PC-3 (cell line): Measurements from ENCODE around the gene IL20RA. TPM values are rescaled to one million over a fixed set of nuclear protein-coding genes. Genes with fewer than 3 reads are reported as not detected.
"Not testable (repeated sequence)": the region's sequence is repeated elsewhere in the genome, so short reads cannot be mapped to it uniquely, and the experiment has no call there.

Experiments used
- ATAC-seq: fragments of 200-7000 bp; cut with Tn5 transposase; 2 replicates; pipeline ENCODE4 v1.9.1; 2020; ENCODE audit warnings: mild to moderate bottlenecking, moderate library complexity
- BruUV-seq: library from RNA; stranded (reverse); fragments of 400-500 nt; replicated peaks from 2 replicates; lab custom pipeline; 2021; lab: Mats Ljungman, UMichigan
- CTCF ChIA-PET: fragments of 300-600 bp; sonication (Branson Sonifier 250); formaldehyde crosslinking; loops from one replicate; lab custom pipeline; 2022; ENCODE audit warnings: antibody characterized with exemption; lab: Charles Lee
- POLR2A ChIA-PET: fragments of 300-600 bp; sonication (Branson Sonifier 250); formaldehyde crosslinking; loops from one replicate; lab custom pipeline; 2022; ENCODE audit warnings: antibody characterized with exemption; ENCODE audit not compliant: unreplicated experiment; lab: Charles Lee
- DNase-seq: peaks from one replicate; pipeline ENCODE4 v3.0.0-alpha.2; 2015
- H2AFZ ChIP-seq: fragments of 300-600 bp; sonication (generic); 2 replicates; pipeline ENCODE4 v1.6.0; 2016; ENCODE audit warnings: antibody characterized with exemption, low read length
- H3F3A ChIP-seq: fragments of 300-600 bp; sonication (generic); one replicate; pipeline ENCODE4 v1.6.0; 2017; ENCODE audit warnings: antibody characterized with exemption, low read length, control low read depth, mild to moderate bottlenecking; ENCODE audit not compliant: unreplicated experiment
- H3K27ac ChIP-seq: fragments of 300-600 bp; sonication (generic); 2 replicates; pipeline ENCODE4 v1.5.1; 2016; ENCODE audit warnings: mild to moderate bottlenecking, low read length
- H3K27me3 ChIP-seq: fragments of 300-600 bp; sonication (generic); 2 replicates; pipeline ENCODE4 v1.6.1; 2016; ENCODE audit warnings: low read length, mixed read lengths
- H3K36me3 ChIP-seq: fragments of 300-600 bp; sonication (generic); 2 replicates; pipeline ENCODE4 v1.6.1; 2016; ENCODE audit warnings: low read depth, mixed run types, low read length, mixed read lengths
- H3K4me1 ChIP-seq: fragments of 300-600 bp; sonication (generic); 2 replicates; pipeline ENCODE4 v1.5.1; 2016; ENCODE audit warnings: low read length; ENCODE audit not compliant: insufficient read depth
- H3K4me2 ChIP-seq: fragments of 300-600 bp; sonication (generic); 2 replicates; pipeline ENCODE4 v1.6.0; 2016; ENCODE audit warnings: low read length
- H3K4me3 ChIP-seq: fragments of 300-600 bp; sonication (generic); 2 replicates; pipeline ENCODE4 v1.5.1; 2016; ENCODE audit warnings: mild to moderate bottlenecking, low read length, mixed read lengths
- H3K79me2 ChIP-seq: fragments of 300-600 bp; sonication (generic); 2 replicates; pipeline ENCODE4 v1.6.1; 2017; ENCODE audit warnings: low read length, mixed read lengths
- H3K9ac ChIP-seq: fragments of 300-600 bp; sonication (generic); 2 replicates; pipeline ENCODE4 v1.6.0; 2016; ENCODE audit warnings: mild to moderate bottlenecking, low read length
- H3K9me2 ChIP-seq: fragments of 300-600 bp; sonication (generic); replicated peaks from 2 replicates; pipeline ENCODE4 v1.6.1; 2016; ENCODE audit warnings: mixed run types, low read length, mixed read lengths
- H3K9me3 ChIP-seq: fragments of 300-600 bp; sonication (generic); 2 replicates; pipeline ENCODE4 v1.6.1; 2016; ENCODE audit warnings: low read length, mixed read lengths
- H4K20me1 ChIP-seq: fragments of 300-600 bp; sonication (generic); 2 replicates; pipeline ENCODE4 v1.6.1; 2016; ENCODE audit warnings: low read length, mixed read lengths
- CTCF ChIP-seq: fragments of 300-600 bp; sonication (generic); conservative IDR thresholded peaks from 2 replicates; pipeline ENCODE4 v1.5.1; 2017; ENCODE audit warnings: antibody characterized with exemption, low read depth, mild to moderate bottlenecking, low read length
- EZH2 ChIP-seq: fragments of 300-600 bp; sonication (generic); IDR thresholded peaks from one replicate; pipeline ENCODE4 v1.6.1; 2017; ENCODE audit warnings: antibody characterized with exemption, mild to moderate bottlenecking, low read length; ENCODE audit not compliant: unreplicated experiment
- EZH2phosphoT487 ChIP-seq: fragments of 300-600 bp; sonication (generic); IDR thresholded peaks from 2 replicates; pipeline ENCODE4 v1.6.1; 2018; ENCODE audit warnings: mild to moderate bottlenecking, antibody characterized with exemption, low read length, borderline replicate concordance
- intact Hi-C: fragments of 100-400 bp; cut with micrococcal nuclease; formaldehyde crosslinking; loops from 2 replicates; pipeline ENCODE4 v1.9.0; 2023
- total RNA-seq: library from RNA; depleted of rRNA; stranded (reverse); fragments of >200 nt; gene quantifications from 2 replicates; pipeline ENCODE4 v1.2.3, GENCODE V29; 2014

The IL20RA gene
- total RNA-seq, 1 experiment from 2014 or later = 6.0 TPM

GRCh38 chr6:137081997-137082396, 37.2 kb upstream of the IL20RA start:
- Histone ChIP-seq H3K27ac (no peak overlapping the region), H4K20me1 (no peaks in the 10 kb centered on the region), H3K4me2 (no peak overlapping the region), H3K36me3 (no peaks in the 10 kb centered on the region), H3K9me2 (no peaks in the 10 kb centered on the region), H3K9me3 (no peaks in the 10 kb centered on the region), H3K27me3 (no peaks in the 10 kb centered on the region), H3K4me3 (no peak overlapping the region), H3K79me2 (no peaks in the 10 kb centered on the region), H3F3A (no peaks in the 10 kb centered on the region), H3K4me1 (no peaks in the 10 kb centered on the region), H3K9ac (no peak overlapping the region), H2AFZ (no peak overlapping the region)
- DNase-seq (no peak), ATAC-seq (no peak)
- no peak for TF ChIP-seq EZH2
- no peak for TF ChIP-seq EZH2phosphoT487
- TF ChIP-seq CTCF = no peak
- intact Hi-C loops = no loop called here
- CTCF ChIA-PET = no interaction called here
- no TSS peak for BruUV-seq
- POLR2A ChIA-PET = no interaction called here

- Histone ChIP-seq H3K27ac (no peak overlapping the region), H4K20me1 (no peaks in the 10 kb centered on the region), H3K9ac (no peak overlapping the region), H3K9me2 (no peaks in the 10 kb centered on the region), H3K36me3 (no peaks in the 10 kb centered on the region), H3K4me1 (no peaks in the 10 kb centered on the region), H3K79me2 (no peaks in the 10 kb centered on the region), H3K27me3 (no peaks in the 10 kb centered on the region), H3K9me3 (no peaks in the 10 kb centered on the region), H3K4me2 (no peak overlapping the region), H3F3A (no peaks in the 10 kb centered on the region), H2AFZ (no peak overlapping the region), H3K4me3 (no peak overlapping the region)
- ChIA-PET POLR2A (no interaction called here), CTCF (no interaction called here)
- intact Hi-C loops = no loop called here
- no peak for DNase-seq
- ATAC-seq = no peak
- TF ChIP-seq CTCF (no peak), EZH2phosphoT487 (no peak), EZH2 (no peak)
- no TSS peak for BruUV-seq
These were observed 35.9 kb upstream of the IL20RA start for GRCh38 chr6:137080711-137081110.

- peak; percentile 100 for ATAC-seq
- Histone ChIP-seq H3K9me3 (no peaks in the 10 kb centered on the region), H3K4me2 (no peak overlapping the region), H2AFZ (no peak overlapping the region), H3K27ac (no peak overlapping the region), H3K36me3 (no peaks in the 10 kb centered on the region), H3K79me2 (no peaks in the 10 kb centered on the region), H3K27me3 (no peaks in the 10 kb centered on the region), H3K9ac (no peak overlapping the region), H4K20me1 (no peaks in the 10 kb centered on the region), H3K9me2 (no peaks in the 10 kb centered on the region), H3K4me3 (no peak overlapping the region), H3F3A (no peaks in the 10 kb centered on the region), H3K4me1 (no peaks in the 10 kb centered on the region)
- intact Hi-C loops = loop anchor here (2.0 to 5.0 kb wide), 4 partner anchors 230 to 566 kb away; no protein-coding TSS in a partner anchor
- peak; percentile 80 for DNase-seq
- TF ChIP-seq EZH2 = no peak
- TF ChIP-seq CTCF = peak; percentile 79
- no peak for TF ChIP-seq EZH2phosphoT487
- ChIA-PET CTCF (no interaction called here), POLR2A (no interaction called here)
- no TSS peak for BruUV-seq
These were observed 31.7 kb upstream of the IL20RA start for GRCh38 chr6:137076277-137077068.

GRCh38 chr6:137075790-137076189, 31.0 kb upstream of the IL20RA start:
- H3K9ac ChIP-seq, H3K4me3 ChIP-seq, H3K79me2 ChIP-seq, H4K20me1 ChIP-seq, CTCF ChIA-PET, H3K4me1 ChIP-seq, DNase-seq, BruUV-seq, H3K4me2 ChIP-seq, H3K9me3 ChIP-seq, H3K9me2 ChIP-seq, H2AFZ ChIP-seq, H3K27ac ChIP-seq, H3K36me3 ChIP-seq, POLR2A ChIA-PET, ATAC-seq, H3K27me3 ChIP-seq, H3F3A ChIP-seq: not testable (repeated sequence)
- intact Hi-C loops = loop anchor here (2.0 to 5.0 kb wide), 4 partner anchors 229 to 567 kb away; no protein-coding TSS in a partner anchor
